K562 (cell line): ENCODE results near the gene OTOP1. TPM values are rescaled to one million over a fixed set of nuclear protein-coding genes. Genes with fewer than 3 reads are reported as not detected.

Experiments
- ATF6 ChIP-seq: sonication (generic); formaldehyde crosslinking; IDR thresholded peaks from 2 replicates; pipeline ENCODE4 v1.4.0; 2020; ENCODE audit warnings: mild to moderate bottlenecking, missing genetic modification reagents
- CBX8 ChIP-seq: fragments of 200-600 bp; sonication (generic); IDR thresholded peaks from 2 replicates; pipeline ENCODE4 v1.6.1; 2012; ENCODE audit warnings: borderline replicate concordance, mixed run types, low read depth, mild to moderate bottlenecking, moderate library complexity, mixed read lengths, low read length, control low read depth, inconsistent platforms; ENCODE audit not compliant: poor library complexity, severe bottlenecking; ENCODE audit errors: extremely low read depth
- GTF2F1 ChIP-seq: IDR thresholded peaks from 2 replicates; pipeline ENCODE4 v1.6.1; 2011; ENCODE audit warnings: low read depth, low read length, improper control_type of control experiment
- KLF10 ChIP-seq: fragments of 250-450 bp; sonication (Bioruptor Pico); IDR thresholded peaks from 2 replicates; pipeline ENCODE4 v1.6.1; 2021; ENCODE audit warnings: matching md5 sums
- MCM5 ChIP-seq: fragments of 450-650 bp; IDR thresholded peaks from 2 replicates; pipeline ENCODE4 v1.6.1; 2016; ENCODE audit warnings: low read depth
- MLLT1 ChIP-seq, 2 experiments: fragments of 450-650 bp; IDR thresholded peaks; 2 replicates each; pipeline ENCODE4 v1.6.1; 2016
- MTA1 ChIP-seq: fragments of 450-650 bp; IDR thresholded peaks from 2 replicates; pipeline ENCODE4 v1.6.1; 2017; ENCODE audit warnings: borderline replicate concordance
- NFRKB ChIP-seq: fragments of 450-650 bp; IDR thresholded peaks from 2 replicates; pipeline ENCODE4 v1.6.1; 2016; ENCODE audit warnings: low read depth
- NONO ChIP-seq, 2 experiments: fragments of 200-400 bp in 1 of 2; fragments of 450-650 bp in 1 of 2; formaldehyde crosslinking in 1 of 2; IDR thresholded peaks; 2 replicates each; pipeline ENCODE4 v1.6.1; 2017; ENCODE audit warnings: low read depth in 2 of 2, mild to moderate bottlenecking in 2 of 2, moderate library complexity in 2 of 2, low read length in 1 of 2
- RNF2 ChIP-seq: sonication (generic); IDR thresholded peaks from 2 replicates; pipeline ENCODE4 v1.6.1; 2016
- STAG1 ChIP-seq: sonication (generic); formaldehyde crosslinking; IDR thresholded peaks from 2 replicates; pipeline ENCODE4 v1.5.0; 2020; ENCODE audit warnings: missing genetic modification reagents, borderline replicate concordance
- ZBTB11 ChIP-seq, 3 experiments: fragments of 200-800 bp in 1 of 3; fragments of 250-450 bp in 1 of 3; fragments of 450-650 bp in 1 of 3; sonication (Bioruptor Pico) in 1 of 3; sonication (Bioruptor generic) in 1 of 3; formaldehyde crosslinking in 1 of 3; IDR thresholded peaks; 2 replicates each; pipeline versions ENCODE4 v1.6.1 to v1.8.0; 2016 to 2022; ENCODE audit warnings: mild to moderate bottlenecking in 2 of 3, missing genetic modification characterization in 2 of 3, missing compliant biosample characterization in 1 of 3, moderate library complexity in 1 of 3
- polyA plus RNA-seq, 8 experiments: library from polyadenylated mRNA; depleted of rRNA in 4 of 8; stranded (reverse) in 5 of 8; unstranded in 3 of 8; fragments of >200 nt; fragmentation: Nextera tagmentation in 2 of 8; fragmentation: Illumina TruSeq in 1 of 8; extraction: Ambion mirVana in 2 of 8; extraction: Trizol in 1 of 8; gene quantifications; 2 replicates each; pipeline versions ENCODE4 v1.2.1 to v1.2.3, GENCODE V29; 2011 to 2014; ENCODE audit warnings: inconsistent platforms in 1 of 8, missing spikeins in 1 of 8
- total RNA-seq, 7 experiments: library from RNA; depleted of rRNA in 6 of 7; stranded (reverse); fragments of >200 nt in 6 of 7; fragmentation: Illumina TruSeq in 2 of 7; extraction: Trizol in 2 of 7; gene quantifications; 2 replicates each; pipeline versions ENCODE4 v1.2.1 to v1.2.3, GENCODE V29; 2011 to 2021; ENCODE audit warnings: low replicate concordance in 1 of 7
- TF ChIP-seq, protein P1 (sequence below): sonication (generic); formaldehyde crosslinking; IDR thresholded peaks from 2 replicates; pipeline ENCODE4 v1.8.1; 2023; ENCODE audit warnings: mild to moderate bottlenecking, missing genetic modification reagents
- TF ChIP-seq, protein P2 (sequence below): conservative IDR thresholded peaks from 2 replicates; pipeline ENCODE4 v1.6.1; 2011; ENCODE audit warnings: low read depth, mild to moderate bottlenecking, low read length; ENCODE audit not compliant: control insufficient read depth

Gene OTOP1
- total and polyA plus RNA-seq, 9 of the 15 experiments (the other 6 are each of a cell fraction or from before 2014, with no cell fraction given) = not detected

DNA sequence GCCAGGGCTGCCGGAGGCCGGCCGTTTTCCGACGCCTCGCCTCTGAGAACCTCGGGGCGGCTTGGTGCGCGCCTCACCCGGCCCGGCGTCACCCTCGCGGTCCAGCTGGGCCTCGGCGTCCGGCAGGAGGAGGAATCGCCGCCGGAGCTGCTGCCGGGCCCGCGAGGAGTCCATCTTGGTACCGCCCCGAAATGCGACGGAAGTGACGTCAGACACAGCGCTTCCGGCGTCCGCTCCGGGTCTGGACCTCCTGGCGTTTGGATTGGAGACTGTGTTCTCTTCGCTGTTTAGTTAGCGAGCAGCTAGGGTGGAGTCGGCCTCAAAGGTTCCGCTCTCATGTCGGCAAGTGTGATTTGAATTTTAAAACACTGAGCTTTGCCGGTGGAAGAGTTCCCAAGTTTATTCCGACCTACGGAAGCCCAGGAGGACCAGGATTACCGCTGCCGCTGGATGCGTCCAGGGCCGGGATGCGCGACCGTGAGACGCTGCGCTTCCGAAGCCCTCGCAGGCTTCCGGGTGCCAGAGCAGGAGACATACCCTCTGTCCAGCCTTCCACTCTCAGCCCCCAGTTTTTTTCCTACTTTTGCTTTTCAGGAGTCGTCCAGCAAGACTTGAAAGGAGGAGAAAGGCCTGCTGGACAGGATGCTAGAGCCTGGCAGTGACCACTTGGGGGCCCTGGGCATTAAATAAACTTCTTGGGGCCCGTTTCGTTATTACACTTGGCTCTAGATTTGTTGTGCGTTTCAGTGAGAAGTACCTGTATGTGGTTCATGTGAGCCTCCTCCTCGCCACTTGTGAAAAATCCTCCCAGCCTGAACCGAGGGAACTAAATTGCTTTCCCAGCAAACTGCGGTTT, 21.5 kb upstream of the OTOP1 start, which contains the start of gene TMEM128 (continued):
- TF ChIP-seq ZBTB11 (CRISPR knock-in tag; IDR thresholded peaks at IDR 0.05) (peak; percentile 91 to 99 (median 92); a peak in 5 of 6 replicates), STAG1 (CRISPR knock-in tag) (no peak), MCM5 (no peak), MTA1 (peak; percentile 95), NONO (IDR thresholded peaks at IDR 0.05; ENCODE audit: low read depth in 2 of 2, low read length in 1 of 2) (peak; percentile 16 to 55; a peak in 1 of 4 replicates), GTF2F1 (0 out of 2 replicates have a peak, but pooled peaks have one; percentile 31), CBX8 (no peak), RNF2 (peak; percentile 76; the same call in 1 of the 2 replicates), MLLT1 (IDR thresholded peaks at IDR 0.05) (peak in 1 of 2 experiments; percentile 50; a peak in 2 of 4 replicates), NFRKB (peak; percentile 92), KLF10 (CRISPR knock-in tag) (no peak), ATF6 (CRISPR knock-in tag) (no peak)
- TF ChIP-seq, protein P1, sequence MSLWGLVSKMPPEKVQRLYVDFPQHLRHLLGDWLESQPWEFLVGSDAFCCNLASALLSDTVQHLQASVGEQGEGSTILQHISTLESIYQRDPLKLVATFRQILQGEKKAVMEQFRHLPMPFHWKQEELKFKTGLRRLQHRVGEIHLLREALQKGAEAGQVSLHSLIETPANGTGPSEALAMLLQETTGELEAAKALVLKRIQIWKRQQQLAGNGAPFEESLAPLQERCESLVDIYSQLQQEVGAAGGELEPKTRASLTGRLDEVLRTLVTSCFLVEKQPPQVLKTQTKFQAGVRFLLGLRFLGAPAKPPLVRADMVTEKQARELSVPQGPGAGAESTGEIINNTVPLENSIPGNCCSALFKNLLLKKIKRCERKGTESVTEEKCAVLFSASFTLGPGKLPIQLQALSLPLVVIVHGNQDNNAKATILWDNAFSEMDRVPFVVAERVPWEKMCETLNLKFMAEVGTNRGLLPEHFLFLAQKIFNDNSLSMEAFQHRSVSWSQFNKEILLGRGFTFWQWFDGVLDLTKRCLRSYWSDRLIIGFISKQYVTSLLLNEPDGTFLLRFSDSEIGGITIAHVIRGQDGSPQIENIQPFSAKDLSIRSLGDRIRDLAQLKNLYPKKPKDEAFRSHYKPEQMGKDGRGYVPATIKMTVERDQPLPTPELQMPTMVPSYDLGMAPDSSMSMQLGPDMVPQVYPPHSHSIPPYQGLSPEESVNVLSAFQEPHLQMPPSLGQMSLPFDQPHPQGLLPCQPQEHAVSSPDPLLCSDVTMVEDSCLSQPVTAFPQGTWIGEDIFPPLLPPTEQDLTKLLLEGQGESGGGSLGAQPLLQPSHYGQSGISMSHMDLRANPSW (CRISPR knock-in tag) = no peak; the same call in 1 of the 2 replicates
- TF ChIP-seq, protein P2, sequence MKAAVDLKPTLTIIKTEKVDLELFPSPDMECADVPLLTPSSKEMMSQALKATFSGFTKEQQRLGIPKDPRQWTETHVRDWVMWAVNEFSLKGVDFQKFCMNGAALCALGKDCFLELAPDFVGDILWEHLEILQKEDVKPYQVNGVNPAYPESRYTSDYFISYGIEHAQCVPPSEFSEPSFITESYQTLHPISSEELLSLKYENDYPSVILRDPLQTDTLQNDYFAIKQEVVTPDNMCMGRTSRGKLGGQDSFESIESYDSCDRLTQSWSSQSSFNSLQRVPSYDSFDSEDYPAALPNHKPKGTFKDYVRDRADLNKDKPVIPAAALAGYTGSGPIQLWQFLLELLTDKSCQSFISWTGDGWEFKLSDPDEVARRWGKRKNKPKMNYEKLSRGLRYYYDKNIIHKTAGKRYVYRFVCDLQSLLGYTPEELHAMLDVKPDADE = peak; percentile 19; the same call in 1 of the 2 replicates
